GM12872 (cell line): Measurements from ENCODE around the gene RAD17.

Source experiments
- CTCF ChIP-seq: IDR thresholded peaks from 3 replicates; pipeline ENCODE4 v1.5.1; 2011; ENCODE audit warnings: low read depth, mild to moderate bottlenecking, low read length, moderate library complexity; ENCODE audit not compliant: insufficient read depth

RAD17 gene

DNA sequence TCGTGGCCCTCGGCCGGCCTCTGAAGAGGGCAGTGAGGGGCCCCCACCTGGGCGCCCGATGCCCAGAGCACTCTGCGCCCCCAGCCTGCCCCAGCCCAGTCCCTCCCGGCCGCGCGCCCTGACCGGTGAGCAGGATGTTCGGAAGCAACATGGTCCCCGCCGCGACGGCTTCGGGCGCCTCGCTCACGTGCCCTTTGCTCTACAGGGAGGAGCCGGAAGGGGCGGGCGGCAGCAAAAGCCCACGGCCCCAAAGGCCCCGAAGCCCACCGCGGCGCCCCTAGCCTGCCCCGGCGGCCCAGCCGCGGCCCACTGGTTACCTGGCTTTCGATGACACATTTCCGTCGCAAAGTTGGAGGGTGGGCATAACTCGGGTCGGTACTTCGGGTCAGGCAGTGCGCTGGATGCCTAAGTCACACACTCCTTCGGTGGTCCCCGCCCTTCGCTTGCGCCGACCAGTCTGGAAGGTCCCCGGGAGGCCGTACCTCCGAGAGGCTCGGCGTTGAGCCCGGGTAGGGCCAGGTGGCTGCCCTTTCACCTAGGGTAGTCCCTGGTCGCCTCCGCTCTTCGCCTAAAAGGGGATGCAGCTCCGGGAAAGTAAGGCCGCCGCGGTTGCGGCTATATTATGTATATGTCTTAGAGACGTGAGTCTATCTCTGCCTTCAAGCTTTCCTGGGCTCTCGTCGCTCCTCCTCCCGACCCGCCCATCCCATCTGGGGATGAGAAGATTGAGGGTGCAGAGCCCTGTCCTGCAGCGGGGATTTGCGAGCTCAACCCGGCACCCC, at the start of gene RAD17, which contains the start of the genes AK6 and TAF9:
TSS of gene RAD17 (plus strand) at position 479 of the 782 bp plus-strand sequence. CDS start 2,391 bp downstream, outside the sequence.
TSS of gene AK6 (minus strand) at position 181 of the 782 bp plus-strand sequence. CDS start at position 151, 30 bp downstream.
TSS of gene TAF9 (minus strand) at position 181 of the 782 bp plus-strand sequence. CDS start 3,783 bp downstream, outside the sequence.
- no peak for TF ChIP-seq CTCF

- no peak for TF ChIP-seq CTCF
Observed at GRCh38 chr5:69326365-69326764, 43.3 kb upstream of the RAD17 start.

DNA sequence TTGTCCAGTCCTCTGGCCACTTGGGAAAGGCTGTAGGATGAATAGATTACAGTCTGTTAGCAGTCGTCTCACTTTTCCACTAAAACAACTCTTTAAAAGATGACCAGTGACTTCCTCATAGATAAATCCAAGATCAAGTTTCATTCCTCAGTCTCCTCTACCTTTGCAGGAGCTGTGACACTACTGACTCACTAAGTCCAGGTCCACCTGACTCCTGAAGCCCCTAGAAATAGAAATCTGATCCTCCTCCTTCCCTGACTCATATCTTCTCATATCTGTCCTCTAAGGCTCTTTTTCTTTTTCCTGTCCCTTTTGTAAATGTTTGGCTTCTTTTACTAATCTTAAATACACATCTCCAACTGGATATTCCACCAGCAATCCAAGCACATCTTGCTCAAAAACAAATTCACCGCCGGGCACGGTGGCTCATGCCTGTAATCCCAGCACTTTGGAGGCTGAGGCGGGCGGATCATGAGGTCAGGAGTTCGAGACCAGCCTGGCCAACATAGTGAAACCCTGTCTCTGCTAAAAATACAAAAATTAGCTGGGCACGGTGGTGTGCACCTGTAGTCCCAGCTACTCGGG, 39.6 kb upstream of the RAD17 start:
- no peak for TF ChIP-seq CTCF

- no peak for TF ChIP-seq CTCF
Observed at GRCh38 chr5:69331528-69332445, 37.8 kb upstream of the RAD17 start.

- TF ChIP-seq CTCF, result peak; percentile 82
Observed at GRCh38 chr5:69334793-69335268, 34.8 kb upstream of the RAD17 start.

GRCh38 chr5:69335341-69335935, 34.2 kb upstream of the RAD17 start:
- no peak for TF ChIP-seq CTCF
